RWPE1 (cell line): ENCODE data around the gene LPAR3.

ENCODE experiments used
- CTCF ChIA-PET: fragments of 350-600 bp; sonication (Branson Sonifier 250); formaldehyde crosslinking; extraction: SDS; loops from one replicate; lab custom pipeline; 2021; lab: Yijun Ruan, JAX
- POLR2A ChIA-PET: fragments of 400-600 bp; formaldehyde crosslinking; extraction: SDS; loops from one replicate; lab custom pipeline; 2020; ENCODE audit warnings: antibody characterized with exemption; ENCODE audit not compliant: low non-redundant PET; lab: Yijun Ruan, JAX
- DNase-seq: peaks from one replicate; pipeline ENCODE4 v3.0.0; 2012; ENCODE audit warnings: low spot score
- H3K27ac ChIP-seq: fragments of 450-650 bp; 2 replicates; pipeline ENCODE4 v1.5.1; 2017
- TF ChIP-seq, protein P1 (sequence below): fragments of 450-650 bp; conservative IDR thresholded peaks from 2 replicates; pipeline ENCODE4 v1.5.1; 2017; ENCODE audit warnings: low read depth, mild to moderate bottlenecking

The LPAR3 gene

DNA sequence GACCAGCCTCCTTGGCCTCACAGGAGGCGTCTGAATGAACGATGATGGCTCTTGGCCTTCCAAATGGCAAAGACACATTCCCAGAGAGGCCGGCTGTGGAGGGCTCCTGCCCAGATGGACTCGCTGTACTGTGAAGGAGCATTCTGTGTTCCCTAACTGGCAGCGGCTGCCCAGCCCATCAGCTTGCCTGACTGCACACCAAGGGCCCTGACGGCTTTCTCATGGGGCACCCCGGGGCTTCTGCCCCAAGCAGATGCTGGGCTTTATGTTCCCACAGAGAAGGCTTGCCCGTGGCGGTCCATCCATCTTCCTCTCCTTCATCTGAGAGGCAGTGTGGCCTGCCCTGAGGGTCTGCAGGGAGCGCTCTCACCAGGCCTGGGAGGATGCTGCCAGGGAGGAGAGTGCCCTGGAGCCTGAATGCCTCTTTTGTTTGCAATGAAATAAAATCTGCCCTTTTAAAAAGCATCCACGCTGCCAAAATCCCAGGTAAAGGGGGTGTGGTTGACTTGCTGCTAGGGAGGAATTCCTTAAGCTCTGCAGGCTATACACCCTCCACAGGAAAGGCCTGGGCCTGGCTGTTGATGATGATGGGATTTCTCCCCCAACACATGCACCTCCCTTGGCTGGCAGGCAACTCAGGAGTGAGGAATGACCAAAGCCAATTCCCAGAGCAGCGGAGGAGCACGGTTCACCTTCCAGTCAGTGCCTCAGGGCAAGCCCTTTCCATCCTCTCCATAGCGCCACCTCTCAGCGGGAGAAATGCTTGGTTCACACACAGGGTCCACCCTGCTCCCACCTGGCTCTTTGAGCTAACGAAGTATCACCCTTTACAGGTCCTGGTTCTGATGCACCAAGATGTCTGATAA, 118.1 kb downstream of the LPAR3 start:
- DNase-seq = no peak
- CTCF ChIA-PET = interaction anchor here (0.8 kb wide), 1 partner anchor 444 kb away, joined by 3 read pairs; no protein-coding TSS in a partner anchor
- POLR2A ChIA-PET = no interaction called here
- TF ChIP-seq, protein P1, sequence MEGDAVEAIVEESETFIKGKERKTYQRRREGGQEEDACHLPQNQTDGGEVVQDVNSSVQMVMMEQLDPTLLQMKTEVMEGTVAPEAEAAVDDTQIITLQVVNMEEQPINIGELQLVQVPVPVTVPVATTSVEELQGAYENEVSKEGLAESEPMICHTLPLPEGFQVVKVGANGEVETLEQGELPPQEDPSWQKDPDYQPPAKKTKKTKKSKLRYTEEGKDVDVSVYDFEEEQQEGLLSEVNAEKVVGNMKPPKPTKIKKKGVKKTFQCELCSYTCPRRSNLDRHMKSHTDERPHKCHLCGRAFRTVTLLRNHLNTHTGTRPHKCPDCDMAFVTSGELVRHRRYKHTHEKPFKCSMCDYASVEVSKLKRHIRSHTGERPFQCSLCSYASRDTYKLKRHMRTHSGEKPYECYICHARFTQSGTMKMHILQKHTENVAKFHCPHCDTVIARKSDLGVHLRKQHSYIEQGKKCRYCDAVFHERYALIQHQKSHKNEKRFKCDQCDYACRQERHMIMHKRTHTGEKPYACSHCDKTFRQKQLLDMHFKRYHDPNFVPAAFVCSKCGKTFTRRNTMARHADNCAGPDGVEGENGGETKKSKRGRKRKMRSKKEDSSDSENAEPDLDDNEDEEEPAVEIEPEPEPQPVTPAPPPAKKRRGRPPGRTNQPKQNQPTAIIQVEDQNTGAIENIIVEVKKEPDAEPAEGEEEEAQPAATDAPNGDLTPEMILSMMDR = no peak
- no peak overlapping the region for H3K27ac ChIP-seq

DNA sequence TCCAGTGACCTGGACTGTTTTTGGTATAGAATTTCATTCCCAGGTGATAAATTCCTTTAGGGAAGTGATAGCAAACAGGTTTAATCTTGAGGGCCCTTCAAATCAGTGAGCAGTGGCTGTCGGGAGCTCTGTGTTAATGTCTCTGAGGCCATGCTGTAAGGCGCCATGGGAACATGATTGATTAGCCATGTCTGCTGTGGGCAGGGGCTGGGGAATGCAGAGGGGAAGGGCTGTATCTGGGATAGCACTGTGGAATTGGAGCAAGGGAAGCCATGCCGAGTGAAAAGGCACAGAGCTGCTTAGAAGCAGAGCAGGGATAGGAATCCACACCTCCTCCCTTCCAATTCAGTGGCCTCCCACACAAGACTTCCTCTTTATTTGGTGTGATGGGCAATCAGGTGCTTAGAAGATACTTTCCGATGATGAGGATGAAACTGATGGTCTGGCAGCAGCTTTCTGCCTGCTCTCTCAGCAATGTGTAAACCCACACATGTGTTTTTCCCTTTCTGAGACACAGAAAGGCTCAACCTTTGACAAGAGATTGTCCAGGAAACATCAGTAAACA, 119.0 kb downstream of the LPAR3 start:
- TF ChIP-seq, protein P1 = no peak
- CTCF ChIA-PET = interaction anchor here (0.7 kb wide), 1 partner anchor 31 kb away, joined by 4 read pairs; no protein-coding TSS in a partner anchor
- no peak overlapping the region for H3K27ac ChIP-seq
- POLR2A ChIA-PET = no interaction called here
- DNase-seq = no peak

DNA sequence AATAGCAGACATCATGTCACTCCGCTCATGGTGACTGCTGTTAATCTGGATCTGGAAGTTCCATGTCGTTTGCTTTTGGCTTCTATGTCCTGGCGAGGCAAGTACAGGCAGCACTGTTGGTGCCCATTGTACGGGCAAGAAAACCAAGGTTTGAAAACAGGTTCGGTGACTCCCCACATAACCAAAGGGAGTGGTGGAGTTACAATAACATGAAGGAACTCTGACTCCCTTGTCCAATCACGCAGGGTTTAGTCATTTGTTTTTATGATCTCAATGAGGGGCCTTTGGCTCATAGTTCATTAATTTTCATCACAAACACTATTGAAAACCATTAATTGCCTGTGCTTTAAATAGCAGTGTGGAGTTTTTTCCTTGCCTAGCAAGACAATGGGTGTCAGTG, 119.8 kb downstream of the LPAR3 start:
- no peak for DNase-seq
- TF ChIP-seq, protein P1 = no peak
- ChIA-PET CTCF (interaction anchor here (0.6 to 2.7 kb wide), 8 partner anchors 9 to 331 kb away, joined by 3 to 23 read pairs (median 5); no protein-coding TSS in a partner anchor), POLR2A (no interaction called here)
- no peak overlapping the region for H3K27ac ChIP-seq

DNA sequence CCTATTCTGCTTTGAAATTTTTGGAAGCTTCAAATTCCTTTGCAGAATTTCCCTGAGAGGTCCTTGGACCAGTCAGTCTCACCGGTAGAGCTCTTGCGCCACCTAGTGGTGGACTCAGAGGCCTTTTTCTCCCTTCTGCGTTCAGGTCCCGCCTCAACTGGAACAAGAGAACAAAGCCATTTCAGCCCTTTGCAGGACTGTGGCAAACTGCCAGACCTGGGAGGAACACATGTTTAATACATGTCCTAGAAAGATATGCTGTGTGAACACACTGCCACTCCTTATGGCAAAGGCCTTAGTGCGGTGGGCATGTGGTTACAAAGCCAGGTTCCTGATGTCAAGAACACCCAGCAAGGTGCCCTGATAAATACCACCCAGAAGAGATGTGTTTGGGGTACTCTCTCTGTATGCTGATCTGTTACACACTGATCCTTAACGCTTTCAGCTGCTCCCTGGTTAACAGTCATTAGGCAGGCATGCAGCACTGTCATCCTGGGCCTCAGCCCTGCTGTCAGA, 120.5 kb downstream of the LPAR3 start:
- TF ChIP-seq, protein P1 = peak; percentile 89
- DNase-seq = peak; percentile 80
- POLR2A ChIA-PET = no interaction called here

DNA sequence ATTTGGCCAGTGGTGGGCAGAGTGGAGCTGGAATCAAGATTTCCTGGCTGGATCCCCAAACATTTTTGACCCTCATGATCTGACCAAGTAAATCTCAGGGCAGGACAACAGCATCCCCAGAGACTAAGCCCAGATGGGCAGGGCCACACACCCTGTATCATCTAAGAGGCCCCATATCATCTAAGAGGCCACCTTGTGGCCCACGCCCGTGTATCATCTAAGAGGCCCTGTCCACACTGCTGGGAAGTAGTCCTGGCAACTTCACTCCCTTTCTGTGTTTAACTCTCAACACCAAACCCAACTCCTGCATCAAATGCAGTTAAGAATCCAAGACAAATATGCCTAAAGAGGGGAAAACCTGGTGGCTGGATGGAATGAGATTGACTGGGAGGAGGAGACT, 121.1 kb downstream of the LPAR3 start:
- no peak overlapping the region for H3K27ac ChIP-seq
- ChIA-PET CTCF (interaction anchor here (0.5 to 2.7 kb wide), 27 partner anchors 8 to 640 kb away, joined by 3 to 23 read pairs (median 3); partner anchors contain the start of gene BCL10), POLR2A (no interaction called here)
- TF ChIP-seq, protein P1 = no peak
- no peak for DNase-seq

More for the DNA sequence above, 120.5 kb downstream of the LPAR3 start:
- CTCF ChIA-PET = interaction anchor here (0.5 to 2.7 kb wide), 28 partner anchors 9 to 640 kb away, joined by 3 to 23 read pairs (median 3); partner anchors contain the start of gene BCL10
- no peak overlapping the region for H3K27ac ChIP-seq

DNA sequence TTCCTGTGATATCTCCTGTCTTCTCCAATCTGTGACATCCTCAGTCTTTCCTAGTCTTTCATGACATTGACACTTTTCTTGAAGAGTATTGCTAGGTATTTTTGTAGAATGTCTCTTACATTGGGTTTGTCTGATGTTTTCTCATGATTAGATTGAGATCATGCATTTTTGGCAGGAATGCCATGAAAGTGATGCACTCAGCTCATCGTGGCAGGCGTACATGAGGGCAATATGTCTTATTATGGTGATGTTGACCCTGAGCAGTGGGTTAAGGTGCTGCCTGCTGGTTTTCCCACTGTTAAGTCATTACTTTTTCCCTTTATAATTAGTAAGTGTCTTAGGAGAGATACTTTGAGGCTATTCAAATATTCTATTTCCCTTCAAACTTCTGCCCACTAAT, 122.5 kb downstream of the LPAR3 start:
- ChIA-PET POLR2A (no interaction called here), CTCF (no interaction called here)
- no peak for DNase-seq
- TF ChIP-seq, protein P1 = no peak
- no peak overlapping the region for H3K27ac ChIP-seq
